DOHH2 (cell line): ENCODE measurements around the gene PTCRA.
A peak's percentile ranks its signal among the peaks of the same experiment; 100 is the strongest.

ENCODE experiments used
- H3F3A ChIP-seq: fragments of 200-600 bp; sonication (generic), shearing (Covaris generic); 2 replicates; pipeline ENCODE4 v1.6.0; 2016; ENCODE audit warnings: antibody characterized with exemption, mild to moderate bottlenecking; ENCODE audit not compliant: control insufficient read depth, insufficient read depth
- H3K27ac ChIP-seq: fragments of 200-600 bp; sonication (generic); 2 replicates; pipeline ENCODE4 v1.5.1; 2014; ENCODE audit warnings: low read depth, mild to moderate bottlenecking, low read length, moderate library complexity
- H3K27me3 ChIP-seq: fragments of 200-600 bp; sonication (generic); 2 replicates; pipeline ENCODE4 v1.6.1; 2014; ENCODE audit warnings: mild to moderate bottlenecking, low read length, mixed read lengths; ENCODE audit not compliant: control insufficient read depth
- H3K36me3 ChIP-seq: fragments of 200-600 bp; sonication (generic); 2 replicates; pipeline ENCODE4 v1.6.1; 2014; ENCODE audit warnings: mild to moderate bottlenecking, low read length, moderate library complexity, mixed read lengths; ENCODE audit not compliant: control insufficient read depth
- H3K4me1 ChIP-seq: fragments of 200-600 bp; sonication (generic); 2 replicates; pipeline ENCODE4 v1.6.1; 2014; ENCODE audit warnings: mild to moderate bottlenecking, low read length, mixed read lengths; ENCODE audit not compliant: control insufficient read depth
- H3K4me2 ChIP-seq: fragments of 200-600 bp; sonication (generic); 2 replicates; pipeline ENCODE4 v1.6.0; 2014; ENCODE audit warnings: mild to moderate bottlenecking, low read length, moderate library complexity
- H3K4me3 ChIP-seq: fragments of 200-600 bp; sonication (generic); 2 replicates; pipeline ENCODE4 v1.5.1; 2014; ENCODE audit warnings: mild to moderate bottlenecking, low read length, mixed read lengths
- H3K79me2 ChIP-seq: fragments of 200-600 bp; sonication (generic); 2 replicates; pipeline ENCODE4 v1.6.1; 2014; ENCODE audit warnings: mild to moderate bottlenecking, low read length, mixed read lengths; ENCODE audit not compliant: control insufficient read depth
- H3K9me2 ChIP-seq: fragments of 200-600 bp; sonication (generic); replicated peaks from 2 replicates; pipeline ENCODE4 v1.6.1; 2014; ENCODE audit warnings: mild to moderate bottlenecking, low read length, mixed read lengths; ENCODE audit not compliant: control insufficient read depth
- H3K9me3 ChIP-seq: fragments of 200-600 bp; sonication (generic); 2 replicates; pipeline ENCODE4 v1.6.1; 2014; ENCODE audit warnings: antibody characterized with exemption, low read length, mixed read lengths; ENCODE audit not compliant: control insufficient read depth, insufficient read depth
- H4K20me1 ChIP-seq: fragments of 200-600 bp; sonication (generic); 2 replicates; pipeline ENCODE4 v1.6.0; 2014; ENCODE audit warnings: low read depth, mild to moderate bottlenecking, antibody characterized with exemption, low read length, moderate library complexity; ENCODE audit not compliant: control insufficient read depth, insufficient read depth
- EZH2phosphoT487 ChIP-seq: fragments of 200-600 bp; sonication (generic); IDR thresholded peaks from 2 replicates; pipeline ENCODE4 v1.6.1; 2017; ENCODE audit warnings: borderline replicate concordance, mild to moderate bottlenecking, antibody characterized with exemption, low read length, moderate library complexity, mixed read lengths
- TF ChIP-seq, protein P1 (sequence below): fragments of 200-600 bp; sonication (generic); IDR thresholded peaks from one replicate; pipeline ENCODE4 v1.5.1; 2014; ENCODE audit warnings: antibody characterized with exemption, mild to moderate bottlenecking, low read depth, low read length; ENCODE audit not compliant: poor library complexity, severe bottlenecking

Gene PTCRA

DNA sequence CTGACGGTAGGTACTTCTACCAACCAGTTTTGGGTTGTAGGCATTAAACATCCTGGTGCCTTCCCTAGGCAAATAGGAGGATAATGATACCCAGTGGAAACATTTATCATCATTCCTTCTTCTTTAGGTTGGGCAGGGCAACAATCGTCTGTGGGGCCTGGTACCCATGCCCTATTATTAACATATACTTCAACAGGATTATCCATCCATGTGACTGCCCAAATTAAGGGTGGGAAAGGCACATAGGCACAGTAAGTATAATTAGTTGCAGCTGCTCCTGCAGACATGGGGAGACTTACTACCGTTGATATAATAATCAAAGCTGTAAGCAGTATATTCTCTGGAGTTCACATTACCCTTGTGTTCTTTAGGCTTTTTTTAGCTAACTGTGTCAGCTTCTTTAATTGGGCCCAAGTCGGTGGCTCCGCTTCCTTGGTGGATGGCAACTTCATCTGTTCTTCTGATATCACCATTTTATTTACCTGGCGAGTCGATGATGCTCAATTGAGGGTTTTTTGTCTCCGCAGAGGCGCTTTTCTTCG lies 19.6 kb upstream of the PTCRA start:
- H3K4me2 ChIP-seq: no peak overlapping the region
- H3F3A ChIP-seq: peaks cover 7% of the 10 kb centered on the region
- H3K4me1 ChIP-seq: peaks cover 37% of the 10 kb centered on the region
- no peaks in the 10 kb centered on the region for H3K36me3 ChIP-seq
- no peaks in the 10 kb centered on the region for H4K20me1 ChIP-seq
- H3K27ac ChIP-seq: no peak overlapping the region
- peaks cover 5% of the 10 kb centered on the region; the same call in 1 of the 2 replicates for H3K27me3 ChIP-seq
- no peaks in the 10 kb centered on the region for H3K9me3 ChIP-seq
- TF ChIP-seq, protein P1, sequence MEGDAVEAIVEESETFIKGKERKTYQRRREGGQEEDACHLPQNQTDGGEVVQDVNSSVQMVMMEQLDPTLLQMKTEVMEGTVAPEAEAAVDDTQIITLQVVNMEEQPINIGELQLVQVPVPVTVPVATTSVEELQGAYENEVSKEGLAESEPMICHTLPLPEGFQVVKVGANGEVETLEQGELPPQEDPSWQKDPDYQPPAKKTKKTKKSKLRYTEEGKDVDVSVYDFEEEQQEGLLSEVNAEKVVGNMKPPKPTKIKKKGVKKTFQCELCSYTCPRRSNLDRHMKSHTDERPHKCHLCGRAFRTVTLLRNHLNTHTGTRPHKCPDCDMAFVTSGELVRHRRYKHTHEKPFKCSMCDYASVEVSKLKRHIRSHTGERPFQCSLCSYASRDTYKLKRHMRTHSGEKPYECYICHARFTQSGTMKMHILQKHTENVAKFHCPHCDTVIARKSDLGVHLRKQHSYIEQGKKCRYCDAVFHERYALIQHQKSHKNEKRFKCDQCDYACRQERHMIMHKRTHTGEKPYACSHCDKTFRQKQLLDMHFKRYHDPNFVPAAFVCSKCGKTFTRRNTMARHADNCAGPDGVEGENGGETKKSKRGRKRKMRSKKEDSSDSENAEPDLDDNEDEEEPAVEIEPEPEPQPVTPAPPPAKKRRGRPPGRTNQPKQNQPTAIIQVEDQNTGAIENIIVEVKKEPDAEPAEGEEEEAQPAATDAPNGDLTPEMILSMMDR: no peak
- no peak for TF ChIP-seq EZH2phosphoT487
- no peak overlapping the region for H3K4me3 ChIP-seq
- H3K9me2 ChIP-seq: no peaks in the 10 kb centered on the region
- H3K79me2 ChIP-seq: no peaks in the 10 kb centered on the region

DNA sequence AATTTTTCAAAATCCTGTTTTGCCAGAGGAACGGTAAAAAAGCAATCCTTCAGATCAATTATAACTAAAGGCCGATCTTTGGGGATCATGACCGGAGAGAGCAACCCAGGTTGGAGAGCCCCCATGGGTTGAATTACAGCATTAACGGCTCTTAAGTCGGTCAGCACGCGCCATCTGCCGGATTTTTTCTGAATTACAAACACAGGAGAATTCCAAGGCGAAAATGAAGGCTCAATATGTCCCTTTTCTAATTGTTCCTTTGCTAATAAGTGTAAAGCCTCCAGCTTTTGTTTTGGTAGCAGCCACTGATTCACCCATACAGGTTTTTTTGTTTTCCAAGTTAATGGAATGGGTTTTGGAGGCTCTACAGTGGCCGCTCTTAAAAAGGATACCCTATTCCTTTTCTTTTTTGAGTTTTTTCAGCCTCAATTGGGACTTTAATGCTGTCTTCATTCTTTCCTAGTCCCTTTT lies 16.9 kb upstream of the PTCRA start:
- no peak for TF ChIP-seq EZH2phosphoT487
- TF ChIP-seq, protein P1: peak; percentile 66
- Histone ChIP-seq H3F3A (no peaks in the 10 kb centered on the region), H3K9me2 (no peaks in the 10 kb centered on the region), H3K4me1 (peaks cover 22% of the 10 kb centered on the region), H3K79me2 (no peaks in the 10 kb centered on the region), H3K9me3 (no peaks in the 10 kb centered on the region), H3K36me3 (no peaks in the 10 kb centered on the region), H3K4me2 (no peak overlapping the region), H4K20me1 (no peaks in the 10 kb centered on the region), H3K27ac (no peak overlapping the region), H3K27me3 (peaks cover 5% of the 10 kb centered on the region; the same call in 1 of the 2 replicates), H3K4me3 (no peak overlapping the region)

DNA sequence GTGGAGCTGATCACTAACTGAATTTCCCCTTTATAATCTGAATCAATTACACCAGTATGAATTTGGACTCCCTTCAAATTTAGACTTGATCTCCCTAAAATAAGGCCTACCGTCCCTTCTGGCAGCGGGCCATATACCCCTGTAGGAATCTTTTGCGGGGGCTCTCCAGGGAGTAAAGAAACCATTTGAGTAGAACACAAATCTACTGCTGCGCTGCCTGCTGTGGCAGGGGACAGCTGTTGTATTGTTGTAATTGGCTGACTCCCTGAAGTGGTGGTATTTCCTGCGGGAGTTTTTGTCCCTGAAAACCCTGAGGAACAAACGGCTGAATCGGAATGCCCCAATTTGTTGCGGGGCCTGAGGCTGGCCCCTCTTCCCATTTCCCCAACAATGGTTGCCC lies 16.0 kb upstream of the PTCRA start:
- H3K36me3 ChIP-seq: no peaks in the 10 kb centered on the region
- no peak overlapping the region for H3K4me3 ChIP-seq
- H3K9me2 ChIP-seq: no peaks in the 10 kb centered on the region
- no peaks in the 10 kb centered on the region for H3F3A ChIP-seq
- H3K4me2 ChIP-seq: no peak overlapping the region
- no peaks in the 10 kb centered on the region for H4K20me1 ChIP-seq
- no peaks in the 10 kb centered on the region for H3K79me2 ChIP-seq
- H3K4me1 ChIP-seq: peaks cover 15% of the 10 kb centered on the region
- H3K27me3 ChIP-seq: peaks cover 5% of the 10 kb centered on the region; the same call in 1 of the 2 replicates
- no peaks in the 10 kb centered on the region for H3K9me3 ChIP-seq
- TF ChIP-seq, protein P1: no peak
- TF ChIP-seq EZH2phosphoT487: no peak
- no peak overlapping the region for H3K27ac ChIP-seq
